ENCODE measurements around the gene SNAP47. TPM values are rescaled to one million over a fixed set of nuclear protein-coding genes. Genes with fewer than 3 reads are reported as not detected.

Gene SNAP47
- total RNA-seq, 4 donors from 2014 or later = 25.2 to 41.9 (median 34.7) TPM

- WGBS, 2 donors = 68 to 72% methylated on average over 30 to 42 of the region's 42 CpGs
- TF ChIP-seq CTCF (IDR thresholded peaks at IDR 0.05) (no peak), POLR2A (IDR thresholded peaks at IDR 0.05) (no peak)
- DNase-seq (ENCODE audit: low spot score in 2 of 2) = no peak
- intact Hi-C loops (cut with DNase I; ENCODE audit: low total_unique reads) = loop anchor here (5.0 kb wide), 1 partner anchor 302 kb away; no protein-coding TSS in a partner anchor
- H3K4me3 ChIP-seq (ENCODE audit: low read depth, poor library complexity, severe bottlenecking) = no peak overlapping the region
Measured at GRCh38 chr1:227774821-227775661, 39.8 kb downstream of the SNAP47 start.

GRCh38 chr1:227775841-227776240 is 40.6 kb downstream of the SNAP47 start:
- no peak overlapping the region for H3K4me3 ChIP-seq (ENCODE audit: low read depth, poor library complexity, severe bottlenecking)
- no peak for DNase-seq (ENCODE audit: low spot score in 2 of 2)
- intact Hi-C loops (cut with DNase I; ENCODE audit: low total_unique reads) = loop anchor here (5.0 kb wide), 1 partner anchor 301 kb away; no protein-coding TSS in a partner anchor
- no peak for TF ChIP-seq POLR2A (IDR thresholded peaks at IDR 0.05)
- WGBS, 2 donors = 92 to 94% methylated on average over 10 of the region's 10 CpGs

- intact Hi-C loops (cut with DNase I; ENCODE audit: low total_unique reads) = loop anchor here (5.0 kb wide), 1 partner anchor 301 kb away; no protein-coding TSS in a partner anchor
- no peak overlapping the region for H3K4me3 ChIP-seq (ENCODE audit: low read depth, poor library complexity, severe bottlenecking)
- TF ChIP-seq POLR2A (IDR thresholded peaks at IDR 0.05) (no peak), CTCF (IDR thresholded peaks at IDR 0.05) (no peak)
- WGBS, 2 donors = 87 to 92% methylated on average over 7 of the region's 7 CpGs
- DNase-seq (ENCODE audit: low spot score in 2 of 2) = no peak
Measured at GRCh38 chr1:227776331-227776771, 41.1 kb downstream of the SNAP47 start.

- TF ChIP-seq POLR2A (IDR thresholded peaks at IDR 0.05) = no peak
- no peak for TF ChIP-seq CTCF (IDR thresholded peaks at IDR 0.05)
- intact Hi-C loops (cut with DNase I; ENCODE audit: low total_unique reads) = loop anchor here (5.0 kb wide), 1 partner anchor 300 kb away; no protein-coding TSS in a partner anchor
- DNase-seq (ENCODE audit: low spot score in 2 of 2) = peak in 1 of 2 donors; percentile 50
- WGBS, 2 donors = 94 to 98% methylated on average over 11 of the region's 11 CpGs
- no peak overlapping the region for H3K4me3 ChIP-seq (ENCODE audit: low read depth, poor library complexity, severe bottlenecking)
Measured at GRCh38 chr1:227777156-227777555, 41.9 kb downstream of the SNAP47 start.

- TF ChIP-seq CTCF (IDR thresholded peaks at IDR 0.05) (no peak), POLR2A (IDR thresholded peaks at IDR 0.05) (no peak)
- intact Hi-C loops (cut with DNase I; ENCODE audit: low total_unique reads) = loop anchor here (5.0 kb wide), 1 partner anchor 300 kb away; no protein-coding TSS in a partner anchor
- 91 to 97% methylated on average over 4 of the region's 4 CpGs for WGBS, 2 donors
- peak in 1 of 2 donors; percentile 68 for DNase-seq (ENCODE audit: low spot score in 2 of 2)
- no peak overlapping the region for H3K4me3 ChIP-seq (ENCODE audit: low read depth, poor library complexity, severe bottlenecking)
Measured at GRCh38 chr1:227777646-227778045, 42.4 kb downstream of the SNAP47 start.

- no peak overlapping the region for H3K4me3 ChIP-seq (ENCODE audit: low read depth, poor library complexity, severe bottlenecking)
- no peak for TF ChIP-seq POLR2A (IDR thresholded peaks at IDR 0.05)
- intact Hi-C loops (cut with DNase I; ENCODE audit: low total_unique reads) = loop anchor here (5.0 kb wide), 1 partner anchor 299 kb away; no protein-coding TSS in a partner anchor
- 62 to 67% methylated on average over 7 to 8 of the region's 8 CpGs for WGBS, 2 donors
- peak in 1 of 2 donors; percentile 58 for DNase-seq (ENCODE audit: low spot score in 2 of 2)
Measured at GRCh38 chr1:227778401-227778947, 43.2 kb downstream of the SNAP47 start.

All from lower leg skin (tissue), 4 donors.